ENCODE data around the gene UGT1A4. TPM values are rescaled to one million over a fixed set of nuclear protein-coding genes. Genes with fewer than 3 reads are reported as not detected.

UGT1A4 gene
- total RNA-seq, 1 donor, result not detected

GRCh38 chr2:233756429-233757081, 38.0 kb downstream of the UGT1A4 start:
- H3K4me3 ChIP-seq (ENCODE audit: low read depth, low read length), result no peak overlapping the region
- TF ChIP-seq CTCF (IDR thresholded peaks at IDR 0.05; ENCODE audit: insufficient read depth, low read length), result no peak
- DNase-seq (ENCODE audit: low read depth), result peak; percentile 36

- TF ChIP-seq CTCF (IDR thresholded peaks at IDR 0.05; ENCODE audit: insufficient read depth, low read length), result no peak
- no peak overlapping the region for H3K4me3 ChIP-seq (ENCODE audit: low read depth, low read length)
- DNase-seq (ENCODE audit: low read depth), result no peak
Measured at GRCh38 chr2:233758141-233758540, 39.6 kb downstream of the UGT1A4 start.

- TF ChIP-seq CTCF (IDR thresholded peaks at IDR 0.05; ENCODE audit: insufficient read depth, low read length), result no peak
- peak; percentile 59 for DNase-seq (ENCODE audit: low read depth)
Measured at GRCh38 chr2:233758849-233759248, 40.3 kb downstream of the UGT1A4 start.

GRCh38 chr2:233760043-233760442, 41.5 kb downstream of the UGT1A4 start, which contains the start of gene UGT1A1:
TSS of gene UGT1A1 (plus strand) at chr2:233760270. CDS start at chr2:233760288, 18 bp downstream.
- TF ChIP-seq CTCF (IDR thresholded peaks at IDR 0.05; ENCODE audit: insufficient read depth, low read length), result no peak
- no peak within 1 kb of the TSS for H3K4me3 ChIP-seq (ENCODE audit: low read depth, low read length)
- DNase-seq (ENCODE audit: low read depth), result no peak

More at GRCh38 chr2:233758849-233759248, 40.3 kb downstream of the UGT1A4 start:
- no peak overlapping the region for H3K4me3 ChIP-seq (ENCODE audit: low read depth, low read length)

- H3K4me3 ChIP-seq (ENCODE audit: low read depth, low read length), result no peak overlapping the region
- TF ChIP-seq CTCF (IDR thresholded peaks at IDR 0.05; ENCODE audit: insufficient read depth, low read length), result no peak
- peak; percentile 51 for DNase-seq (ENCODE audit: low read depth)
Measured at GRCh38 chr2:233761040-233761769, 42.7 kb downstream of the UGT1A4 start.

GRCh38 chr2:233764264-233764663, 45.7 kb downstream of the UGT1A4 start:
- DNase-seq (ENCODE audit: low read depth), result peak; percentile 74
- TF ChIP-seq CTCF (IDR thresholded peaks at IDR 0.05; ENCODE audit: insufficient read depth, low read length), result no peak
- H3K4me3 ChIP-seq (ENCODE audit: low read depth, low read length), result no peak overlapping the region
